ENCODE data around the gene PLK3.

DNA sequence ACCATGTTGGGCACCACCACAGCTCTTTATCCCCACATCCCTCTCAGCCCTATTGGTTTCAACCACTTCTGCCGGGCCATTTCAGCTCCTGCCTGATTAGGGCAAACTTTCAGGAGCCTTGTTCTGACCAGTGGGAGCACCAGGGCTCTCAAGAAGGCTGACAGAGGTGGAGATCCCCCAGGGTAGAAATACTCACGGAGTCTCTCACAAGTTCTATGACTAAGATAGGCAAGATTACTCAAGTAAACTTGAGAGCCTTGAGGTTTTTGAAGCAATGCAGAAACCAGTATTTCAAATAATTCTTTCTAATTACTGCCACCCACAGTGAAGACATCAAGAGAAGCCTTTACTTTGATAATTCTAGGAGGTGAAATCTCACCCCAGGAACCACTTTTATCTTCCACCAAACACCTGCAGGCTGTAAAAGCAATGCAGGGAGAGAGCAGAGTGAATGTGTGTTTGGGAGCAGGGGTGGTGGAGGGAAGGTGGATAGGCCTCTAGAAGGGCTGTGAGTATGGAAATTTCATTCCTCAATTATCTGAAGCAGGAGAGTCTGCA, 49.5 kb downstream of the PLK3 start:
- TF ChIP-seq, protein P1, sequence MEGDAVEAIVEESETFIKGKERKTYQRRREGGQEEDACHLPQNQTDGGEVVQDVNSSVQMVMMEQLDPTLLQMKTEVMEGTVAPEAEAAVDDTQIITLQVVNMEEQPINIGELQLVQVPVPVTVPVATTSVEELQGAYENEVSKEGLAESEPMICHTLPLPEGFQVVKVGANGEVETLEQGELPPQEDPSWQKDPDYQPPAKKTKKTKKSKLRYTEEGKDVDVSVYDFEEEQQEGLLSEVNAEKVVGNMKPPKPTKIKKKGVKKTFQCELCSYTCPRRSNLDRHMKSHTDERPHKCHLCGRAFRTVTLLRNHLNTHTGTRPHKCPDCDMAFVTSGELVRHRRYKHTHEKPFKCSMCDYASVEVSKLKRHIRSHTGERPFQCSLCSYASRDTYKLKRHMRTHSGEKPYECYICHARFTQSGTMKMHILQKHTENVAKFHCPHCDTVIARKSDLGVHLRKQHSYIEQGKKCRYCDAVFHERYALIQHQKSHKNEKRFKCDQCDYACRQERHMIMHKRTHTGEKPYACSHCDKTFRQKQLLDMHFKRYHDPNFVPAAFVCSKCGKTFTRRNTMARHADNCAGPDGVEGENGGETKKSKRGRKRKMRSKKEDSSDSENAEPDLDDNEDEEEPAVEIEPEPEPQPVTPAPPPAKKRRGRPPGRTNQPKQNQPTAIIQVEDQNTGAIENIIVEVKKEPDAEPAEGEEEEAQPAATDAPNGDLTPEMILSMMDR (IDR thresholded peaks at IDR 0.05): no peak
- TF ChIP-seq EP300 (IDR thresholded peaks at IDR 0.05): no peak
